HG02981 (cell line): Measurements from ENCODE around the gene FBXW4.

Experiments used
- ATAC-seq: cut with Tn5 transposase; IDR thresholded peaks from one replicate; pipeline ENCODE4 v1.9.1; 2021; ENCODE audit warnings: mild to moderate bottlenecking, moderate library complexity; ENCODE audit not compliant: unreplicated experiment

The FBXW4 gene

DNA sequence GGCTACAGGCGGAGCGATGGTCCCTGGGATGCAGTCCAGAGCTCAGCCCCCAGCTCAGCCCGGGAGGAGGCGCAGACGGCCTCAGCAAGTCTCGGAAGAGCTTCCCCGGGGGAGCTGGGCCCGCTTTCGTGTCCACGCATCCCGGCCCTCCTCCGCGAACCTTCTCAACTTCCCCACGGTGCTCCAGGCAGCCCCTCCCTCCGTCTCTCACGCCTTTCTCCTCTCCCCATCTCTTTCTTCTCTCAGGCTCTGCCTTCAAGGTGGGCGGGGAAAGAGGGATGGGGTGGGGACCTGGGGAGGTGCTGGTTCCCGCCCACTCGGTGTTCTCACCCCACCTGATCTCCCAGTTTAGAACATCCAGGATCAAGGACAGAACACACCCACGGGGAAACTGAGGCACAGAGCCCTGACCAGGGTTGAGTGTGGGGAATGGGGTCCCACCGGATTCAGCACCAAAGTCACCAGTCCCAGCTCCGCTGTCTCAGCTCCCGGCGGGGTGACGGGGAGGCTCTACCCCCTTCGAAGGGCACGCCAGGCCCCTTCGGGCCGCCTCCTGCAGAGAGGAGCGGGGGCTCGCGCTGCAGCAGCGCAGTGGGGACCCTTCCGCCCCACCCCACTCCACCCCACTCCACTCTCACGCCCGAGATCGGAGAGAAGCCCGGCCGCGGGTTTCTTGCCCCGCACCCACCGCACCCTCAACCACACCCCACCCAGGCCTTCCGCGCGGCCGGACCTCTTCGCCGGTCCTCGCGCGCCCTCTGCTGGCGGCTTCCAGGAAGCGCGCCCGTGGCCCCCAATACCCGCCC is 125.1 kb downstream of the FBXW4 start:
- peak; percentile 62 for ATAC-seq

DNA sequence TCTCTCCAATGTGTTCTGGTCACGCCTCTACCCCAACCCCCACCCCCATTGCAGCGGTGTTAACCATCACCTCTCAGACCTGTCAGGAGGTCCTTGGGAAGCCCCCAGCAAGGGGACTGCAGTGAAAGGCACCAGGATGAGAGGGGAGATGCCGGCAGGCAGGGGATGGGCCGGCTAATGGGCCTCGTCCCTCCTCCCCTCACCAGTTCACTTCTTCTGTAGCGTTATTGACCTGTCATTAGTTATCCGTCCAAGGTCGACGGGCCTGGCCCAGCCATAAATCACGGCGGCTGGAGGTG is 125.7 kb downstream of the FBXW4 start:
- no peak for ATAC-seq

DNA sequence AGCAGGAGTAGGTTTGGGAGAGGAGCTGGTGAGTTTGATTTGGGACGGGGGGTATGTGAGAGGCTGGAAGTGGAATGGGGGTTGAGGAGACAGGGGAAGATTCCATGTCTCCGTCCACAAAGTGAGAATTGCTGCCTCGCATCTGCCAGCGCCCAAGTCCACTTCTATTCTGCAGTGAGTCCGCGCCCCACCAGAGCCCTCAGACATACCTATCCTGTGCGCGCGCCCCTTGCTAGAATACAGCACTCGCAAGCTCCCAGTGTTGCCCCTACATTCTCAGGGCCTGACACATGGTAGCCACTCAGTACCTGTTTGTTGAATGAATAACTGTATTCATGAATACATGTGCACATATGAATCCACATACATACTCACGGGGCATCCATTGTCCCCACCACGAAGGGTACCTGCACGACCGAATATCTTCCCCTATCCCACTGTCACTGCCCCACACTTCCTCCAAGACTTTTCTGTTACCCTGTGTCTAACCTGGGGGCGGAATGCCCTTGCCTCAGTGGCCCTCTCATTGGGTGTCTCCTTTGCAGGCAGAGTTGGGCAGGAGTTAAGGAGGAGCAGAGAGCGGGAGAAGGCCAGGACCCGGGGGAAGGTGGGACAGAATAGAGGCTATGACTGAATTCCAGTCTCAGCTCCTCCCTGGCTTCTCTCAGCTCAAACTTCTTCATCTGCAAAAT is 126.8 kb downstream of the FBXW4 start:
- ATAC-seq = no peak

DNA sequence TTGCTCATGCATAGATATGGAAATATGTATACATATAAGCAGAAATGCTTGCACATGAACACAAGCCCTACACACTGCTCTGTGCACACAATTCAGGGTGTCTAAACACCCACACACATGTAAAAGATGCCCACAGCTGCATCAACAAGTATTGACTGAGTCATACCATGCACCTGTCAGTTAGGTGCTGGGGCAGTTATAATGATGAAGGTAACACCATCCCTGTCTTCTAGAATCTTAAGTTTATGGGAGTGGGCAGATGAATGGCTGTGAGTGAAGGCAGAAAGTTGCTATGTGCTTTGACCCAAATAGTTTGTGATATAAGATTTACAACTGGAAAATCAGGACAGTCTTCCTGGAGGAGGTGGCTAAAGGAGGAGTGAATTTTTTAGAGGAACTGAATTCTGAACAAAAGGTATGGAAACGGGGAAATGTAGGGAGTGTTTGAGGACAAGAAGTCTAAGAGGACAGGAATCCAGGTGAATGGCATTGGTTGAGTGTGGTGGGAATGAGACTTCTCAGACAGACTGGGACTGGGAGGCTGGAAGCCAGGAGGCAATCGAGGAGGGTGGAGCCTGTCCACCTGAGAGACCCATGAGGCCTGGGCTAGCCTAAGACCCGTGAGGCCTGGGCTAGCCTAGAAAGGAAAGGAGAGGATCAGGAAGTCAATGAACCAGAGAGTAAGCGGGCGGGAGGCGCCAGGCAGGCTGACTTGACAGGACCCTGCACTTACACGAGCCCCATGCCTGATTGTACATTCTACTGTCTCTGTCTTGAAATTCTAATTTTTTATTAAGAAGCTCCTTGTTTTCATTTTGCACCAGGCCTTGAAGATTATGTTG is 127.6 kb downstream of the FBXW4 start:
- ATAC-seq = no peak

DNA sequence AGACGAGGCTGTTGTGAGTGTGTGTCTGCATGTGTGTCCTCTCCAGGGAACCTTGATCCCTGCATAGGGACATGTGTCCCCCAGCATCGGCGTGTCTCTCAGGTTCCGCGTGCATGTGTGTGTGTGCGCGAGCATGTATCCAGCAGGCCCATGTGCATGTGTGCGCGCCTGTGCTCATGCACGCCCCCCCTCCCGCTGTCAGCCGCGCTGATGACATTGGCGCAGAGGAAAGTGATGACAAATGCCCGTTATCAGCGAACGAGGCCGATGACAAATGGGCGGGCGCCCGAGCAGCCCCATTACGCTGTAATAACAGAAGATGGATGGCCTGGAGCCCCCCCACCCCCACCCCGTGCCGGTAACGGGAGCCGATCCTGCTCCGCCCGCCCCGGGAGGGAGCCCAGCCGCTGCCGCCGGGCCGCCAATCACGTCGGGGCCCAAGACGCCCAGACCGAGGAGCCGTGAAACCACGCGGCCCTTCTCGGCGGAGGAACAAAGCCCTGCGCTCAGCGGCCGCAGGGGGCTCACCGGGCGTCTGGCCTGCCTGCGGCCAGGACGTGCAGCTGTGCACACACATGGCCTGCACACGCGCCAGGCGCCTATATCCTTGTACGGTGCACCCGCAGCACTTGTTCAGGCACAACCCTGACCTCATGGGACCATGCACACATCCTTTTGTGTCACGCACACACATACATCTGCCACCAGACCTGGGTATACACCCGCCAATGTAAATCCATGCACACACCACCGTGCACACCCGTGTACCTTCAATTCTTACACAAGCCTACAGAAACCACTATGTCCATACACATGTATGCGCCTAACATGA is 128.4 kb downstream of the FBXW4 start:
- no peak for ATAC-seq

DNA sequence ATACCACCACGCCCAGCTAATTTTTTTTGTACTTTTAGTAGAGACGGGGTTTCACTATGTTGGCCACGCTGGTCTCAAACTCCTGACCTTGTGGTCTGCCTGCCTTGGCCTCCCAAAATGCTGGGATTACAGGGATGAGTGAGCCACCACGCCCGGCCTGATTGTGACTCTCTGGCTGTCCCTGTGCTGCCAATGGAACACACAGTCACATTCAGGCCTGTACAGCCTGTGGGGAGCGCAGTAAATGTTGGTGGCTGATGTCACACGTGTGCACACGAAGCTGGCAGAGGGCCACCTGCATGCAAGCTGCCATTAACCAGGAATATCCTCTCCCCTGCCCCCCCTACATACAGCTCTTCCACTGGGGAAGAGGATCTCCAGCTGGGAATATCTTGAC is 129.0 kb downstream of the FBXW4 start:
- no peak for ATAC-seq

DNA sequence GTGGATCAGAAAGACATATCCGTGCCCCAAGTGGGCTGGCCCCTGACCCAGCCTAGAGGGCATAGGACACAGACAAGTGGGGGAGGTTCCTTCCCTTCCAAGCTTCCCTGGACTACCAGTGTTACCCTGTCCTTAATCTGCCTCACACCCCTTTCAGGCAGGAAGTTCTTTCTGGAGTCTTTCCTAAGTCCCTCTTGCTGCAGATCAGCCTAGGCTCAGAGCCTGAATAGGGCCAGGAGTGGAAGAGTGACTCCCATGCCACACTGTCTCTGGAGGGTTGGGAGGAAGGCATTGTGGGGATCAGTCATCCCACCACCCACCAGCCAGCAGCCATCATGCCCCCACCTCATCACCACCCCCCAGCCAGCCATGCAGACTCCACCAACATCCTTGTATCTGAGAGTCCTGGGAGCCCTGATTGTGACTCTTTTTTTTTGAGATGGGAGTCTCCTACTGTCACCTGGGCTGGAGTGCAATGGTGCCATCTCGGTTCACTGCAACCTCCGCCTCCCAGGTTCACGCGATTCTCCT is 129.5 kb downstream of the FBXW4 start:
- no peak for ATAC-seq

DNA sequence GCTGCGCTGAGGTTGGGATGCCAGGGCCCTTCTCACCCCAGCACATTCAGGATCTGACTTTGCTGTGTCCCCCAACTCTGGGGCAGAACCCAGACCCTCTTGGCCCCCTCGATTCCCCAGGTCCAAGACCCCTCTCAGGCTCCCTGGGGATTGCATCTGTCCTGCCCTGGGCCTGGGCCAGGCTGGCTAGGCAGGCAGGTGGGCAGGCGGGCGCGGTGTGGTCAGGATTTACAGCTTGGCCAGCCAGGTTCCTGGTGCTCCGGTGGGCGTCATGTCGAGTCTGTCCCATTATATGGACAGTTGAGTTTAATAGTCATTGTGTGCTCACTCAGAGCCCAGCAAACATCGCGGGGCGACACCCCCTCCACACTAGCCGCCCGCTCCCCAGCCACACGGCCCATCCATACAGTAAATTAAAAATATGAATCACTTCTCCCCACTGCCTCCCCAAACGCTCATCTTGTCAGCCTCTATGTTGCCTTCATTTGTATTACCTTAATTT is 130.4 kb downstream of the FBXW4 start:
- no peak for ATAC-seq

DNA sequence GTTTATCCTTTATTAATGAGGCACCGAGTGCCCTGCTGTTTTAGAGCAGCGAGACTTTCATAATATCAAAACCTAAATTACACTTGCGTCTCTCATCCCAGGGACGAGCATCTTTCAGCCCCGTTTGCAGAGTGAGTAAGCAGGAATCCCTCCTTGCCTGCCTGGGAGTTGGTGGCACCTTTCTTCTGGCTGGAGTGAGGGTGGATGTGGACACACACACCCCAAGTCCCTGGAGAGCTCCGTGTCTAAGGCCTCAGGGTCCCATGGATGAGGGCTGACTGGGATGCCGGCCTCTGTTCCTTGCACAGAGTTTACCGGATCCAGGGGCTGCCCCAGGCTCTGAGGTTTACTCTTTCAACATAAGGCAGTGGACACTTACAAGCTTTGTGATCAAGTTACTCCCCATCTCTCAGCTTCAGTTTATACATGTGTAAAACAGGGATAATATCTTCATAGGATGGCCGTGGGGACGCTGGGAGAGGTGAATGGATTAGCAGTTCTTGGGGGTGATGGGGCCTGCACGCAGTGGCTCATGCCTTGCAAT is 131.4 kb downstream of the FBXW4 start:
- no peak for ATAC-seq

DNA sequence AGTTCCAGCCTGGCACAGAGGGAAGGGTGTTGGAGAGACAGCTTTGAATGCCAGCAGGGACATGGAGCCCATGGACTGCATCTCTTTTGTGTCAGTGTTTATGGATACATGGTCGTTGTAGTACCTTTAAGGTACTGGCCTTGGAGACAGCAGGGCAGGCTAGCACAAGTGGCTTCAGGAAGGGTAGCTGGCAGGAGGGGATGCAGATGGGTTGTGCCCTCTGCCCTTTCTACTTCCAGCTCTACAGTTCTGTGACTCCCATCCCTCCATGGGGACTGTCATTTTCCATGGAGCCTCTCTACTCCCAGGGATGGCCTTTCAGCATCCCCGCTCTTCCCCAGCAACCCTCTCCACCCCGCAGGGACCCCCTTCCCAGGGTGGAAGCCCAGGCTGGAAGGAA is 132.0 kb downstream of the FBXW4 start:
- no peak for ATAC-seq

DNA sequence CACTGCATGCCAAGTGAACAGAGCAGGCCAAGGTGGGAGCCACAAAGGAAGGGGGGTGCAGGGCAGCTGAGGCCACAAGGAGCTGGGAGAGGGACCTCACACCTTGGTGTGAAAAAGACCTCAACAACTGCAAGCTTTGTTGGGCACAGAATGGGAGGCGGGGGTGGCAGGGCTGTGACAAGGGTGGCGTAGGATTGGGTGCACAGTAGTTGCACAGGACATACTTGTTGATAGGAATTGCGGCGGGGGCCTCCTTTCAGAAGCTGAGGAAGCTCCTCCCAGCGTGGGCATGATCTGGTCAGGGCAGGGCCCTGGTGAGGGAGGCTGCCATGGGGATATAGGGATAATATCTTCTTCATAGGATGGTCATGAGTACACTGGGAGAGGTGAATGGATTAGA is 132.7 kb downstream of the FBXW4 start:
- no peak for ATAC-seq

DNA sequence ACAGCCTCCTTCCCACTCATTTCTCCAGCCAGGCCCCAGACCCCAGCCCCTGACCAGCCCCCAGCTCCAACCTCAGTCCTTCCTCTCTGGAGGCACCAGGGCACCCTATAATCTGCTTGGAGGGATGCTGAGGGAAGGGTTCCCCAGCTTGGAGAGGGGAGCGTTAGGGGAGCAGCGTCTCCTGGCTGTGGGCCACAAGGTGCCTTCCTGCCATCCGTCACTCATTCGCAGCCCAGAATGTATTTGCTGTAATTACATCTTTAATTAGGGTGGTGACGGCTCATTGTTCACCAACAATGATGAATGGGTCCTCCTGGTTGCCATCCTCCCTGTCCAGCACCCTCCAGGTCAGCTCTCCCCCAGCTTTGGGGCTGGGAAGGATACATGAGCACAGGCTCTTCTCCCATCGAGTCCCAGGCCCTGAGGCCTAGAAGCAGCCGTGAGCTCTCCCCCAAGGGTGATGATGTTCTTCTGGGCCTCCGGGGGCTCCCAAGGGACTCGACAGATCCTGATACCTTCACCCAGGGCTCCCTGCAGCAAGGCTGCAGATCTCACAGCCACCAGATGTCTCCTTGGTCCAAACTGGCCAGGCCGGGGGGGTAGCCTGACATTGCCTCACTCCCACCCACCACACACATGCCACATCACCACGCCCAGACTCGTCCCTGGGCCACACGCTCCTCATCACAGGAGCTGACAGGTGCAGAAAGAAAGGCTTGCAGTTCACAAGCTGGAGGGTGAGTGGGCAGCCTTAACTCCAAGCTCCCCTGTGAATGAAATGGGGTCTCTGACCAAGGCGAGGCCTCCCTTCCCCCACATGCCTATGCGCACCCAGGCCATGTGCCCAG is 133.7 kb downstream of the FBXW4 start:
- ATAC-seq = no peak
